Esophagus muscularis mucosa (tissue), 4 donors: ENCODE results near the gene ZNF679.
"Not testable (repeated sequence)": the region's sequence is repeated elsewhere in the genome, so short reads cannot be mapped to it uniquely, and the experiment has no call there.

ENCODE experiments used
- EP300 ChIP-seq: sonication (generic); formaldehyde crosslinking; IDR thresholded peaks from one replicate; pipeline ENCODE4 v1.6.1; 2017; ENCODE audit warnings: antibody characterized with exemption
- POLR2A ChIP-seq: fragments of 450-650 bp; IDR thresholded peaks from one replicate; pipeline ENCODE4 v1.6.1; 2017; ENCODE audit warnings: antibody characterized with exemption, moderate library complexity, mild to moderate bottlenecking, low read depth
- POLR2AphosphoS5 ChIP-seq, 2 donors: sonication (generic); formaldehyde crosslinking; IDR thresholded peaks; one replicate each; pipeline ENCODE4 v1.6.1; 2017; ENCODE audit warnings: antibody characterized with exemption in 2 of 2
- TF ChIP-seq, protein P1 (sequence below), 3 experiments: fragments of 200-600 bp in 2 of 3; fragments of 450-650 bp in 1 of 3; sonication (generic) in 2 of 3; IDR thresholded peaks; one replicate each; pipeline ENCODE4 v1.5.1; 2017 to 2019; ENCODE audit warnings: antibody characterized with exemption in 3 of 3, mild to moderate bottlenecking in 2 of 3, moderate library complexity in 1 of 3

DNA sequence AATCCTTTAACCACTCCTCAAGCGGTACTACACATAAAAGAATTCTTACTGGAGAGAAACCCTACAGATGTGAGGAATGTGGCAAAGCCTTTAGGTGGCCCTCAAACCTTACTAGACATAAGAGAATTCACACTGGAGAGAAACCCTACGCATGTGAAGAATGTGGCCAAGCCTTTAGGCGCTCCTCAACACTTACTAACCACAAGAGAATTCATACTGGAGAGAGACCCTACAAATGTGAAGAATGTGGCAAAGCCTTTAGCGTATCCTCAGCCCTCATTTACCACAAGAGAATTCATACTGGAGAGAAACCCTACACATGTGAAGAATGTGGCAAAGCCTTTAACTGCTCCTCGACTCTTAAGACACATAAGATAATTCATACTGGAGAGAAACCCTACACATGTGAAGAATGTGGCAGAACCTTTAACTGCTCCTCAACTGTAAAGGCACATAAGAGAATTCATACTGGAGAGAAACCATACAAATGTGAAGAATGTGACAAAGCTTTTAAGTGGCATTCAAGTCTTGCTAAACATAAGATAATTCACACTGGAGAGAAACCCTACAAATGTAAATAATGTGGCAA lies 8.5 kb upstream of the ZNF679 start:
- TF ChIP-seq, protein P1, sequence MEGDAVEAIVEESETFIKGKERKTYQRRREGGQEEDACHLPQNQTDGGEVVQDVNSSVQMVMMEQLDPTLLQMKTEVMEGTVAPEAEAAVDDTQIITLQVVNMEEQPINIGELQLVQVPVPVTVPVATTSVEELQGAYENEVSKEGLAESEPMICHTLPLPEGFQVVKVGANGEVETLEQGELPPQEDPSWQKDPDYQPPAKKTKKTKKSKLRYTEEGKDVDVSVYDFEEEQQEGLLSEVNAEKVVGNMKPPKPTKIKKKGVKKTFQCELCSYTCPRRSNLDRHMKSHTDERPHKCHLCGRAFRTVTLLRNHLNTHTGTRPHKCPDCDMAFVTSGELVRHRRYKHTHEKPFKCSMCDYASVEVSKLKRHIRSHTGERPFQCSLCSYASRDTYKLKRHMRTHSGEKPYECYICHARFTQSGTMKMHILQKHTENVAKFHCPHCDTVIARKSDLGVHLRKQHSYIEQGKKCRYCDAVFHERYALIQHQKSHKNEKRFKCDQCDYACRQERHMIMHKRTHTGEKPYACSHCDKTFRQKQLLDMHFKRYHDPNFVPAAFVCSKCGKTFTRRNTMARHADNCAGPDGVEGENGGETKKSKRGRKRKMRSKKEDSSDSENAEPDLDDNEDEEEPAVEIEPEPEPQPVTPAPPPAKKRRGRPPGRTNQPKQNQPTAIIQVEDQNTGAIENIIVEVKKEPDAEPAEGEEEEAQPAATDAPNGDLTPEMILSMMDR (IDR thresholded peaks at IDR 0.05): not testable (repeated sequence)
- not testable (repeated sequence) for TF ChIP-seq POLR2A; POLR2AphosphoS5 (IDR thresholded peaks at IDR 0.05); EP300
